ENCODE data around the gene ACTG2.

ACTG2 gene

DNA sequence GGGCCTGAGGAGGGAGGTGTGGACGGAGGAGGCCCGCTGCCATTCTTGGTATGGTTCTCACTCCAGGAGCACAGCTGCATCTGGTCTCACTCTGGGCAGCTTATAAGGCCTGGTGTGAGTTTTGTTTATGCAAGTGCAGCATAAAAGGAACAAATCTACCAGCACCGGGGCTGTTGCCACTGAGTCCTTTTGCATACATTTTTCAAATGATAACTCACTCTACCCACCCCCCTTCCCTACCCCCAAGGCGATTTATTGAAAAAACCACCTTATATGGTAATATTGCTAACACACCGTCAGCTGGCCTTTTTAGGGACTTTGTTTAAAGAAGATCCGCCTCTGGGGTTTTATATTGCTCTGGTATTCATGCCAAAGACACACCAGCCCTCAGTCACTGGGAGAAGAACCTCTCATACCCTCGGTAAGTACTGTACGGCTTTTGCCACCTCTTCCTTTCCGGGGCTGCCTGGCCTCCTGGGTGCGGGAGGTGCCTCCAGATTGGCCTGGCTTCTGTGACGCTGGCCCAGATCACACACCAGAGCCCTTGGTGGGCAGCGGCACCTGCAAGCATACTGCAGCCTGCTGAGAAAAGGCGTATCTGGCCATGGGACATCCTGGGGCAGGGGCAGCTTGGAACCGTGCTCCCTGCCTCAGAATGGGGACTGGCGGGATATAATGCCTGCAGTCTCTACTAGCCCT lies at the start of gene ACTG2:
ACTG2 (plus strand) TSS at position 378 of the 699 bp plus-strand sequence. CDS start 8,304 bp downstream, outside the sequence.
- no peak for TF ChIP-seq EZH2phosphoT487 (IDR thresholded peaks at IDR 0.05; ENCODE audit: borderline replicate concordance)
- TF ChIP-seq, protein P1, sequence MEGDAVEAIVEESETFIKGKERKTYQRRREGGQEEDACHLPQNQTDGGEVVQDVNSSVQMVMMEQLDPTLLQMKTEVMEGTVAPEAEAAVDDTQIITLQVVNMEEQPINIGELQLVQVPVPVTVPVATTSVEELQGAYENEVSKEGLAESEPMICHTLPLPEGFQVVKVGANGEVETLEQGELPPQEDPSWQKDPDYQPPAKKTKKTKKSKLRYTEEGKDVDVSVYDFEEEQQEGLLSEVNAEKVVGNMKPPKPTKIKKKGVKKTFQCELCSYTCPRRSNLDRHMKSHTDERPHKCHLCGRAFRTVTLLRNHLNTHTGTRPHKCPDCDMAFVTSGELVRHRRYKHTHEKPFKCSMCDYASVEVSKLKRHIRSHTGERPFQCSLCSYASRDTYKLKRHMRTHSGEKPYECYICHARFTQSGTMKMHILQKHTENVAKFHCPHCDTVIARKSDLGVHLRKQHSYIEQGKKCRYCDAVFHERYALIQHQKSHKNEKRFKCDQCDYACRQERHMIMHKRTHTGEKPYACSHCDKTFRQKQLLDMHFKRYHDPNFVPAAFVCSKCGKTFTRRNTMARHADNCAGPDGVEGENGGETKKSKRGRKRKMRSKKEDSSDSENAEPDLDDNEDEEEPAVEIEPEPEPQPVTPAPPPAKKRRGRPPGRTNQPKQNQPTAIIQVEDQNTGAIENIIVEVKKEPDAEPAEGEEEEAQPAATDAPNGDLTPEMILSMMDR (conservative IDR thresholded peaks at IDR 0.05; ENCODE audit: low read length), result no peak
- H3F3A ChIP-seq (ENCODE audit: low read depth), result peaks cover 4% of the 10 kb centered on the region; the same call in 1 of the 2 replicates
- H2AFZ ChIP-seq (ENCODE audit: low read length), result 0 out of 2 replicates have a peak within 1 kb of the TSS, but pooled peaks have one; percentile 3
- no peaks in the 10 kb centered on the region for H3K36me3 ChIP-seq (ENCODE audit: insufficient read depth, low read length)
- H3K4me3 ChIP-seq (ENCODE audit: low read length, poor library complexity, severe bottlenecking), result no peak within 1 kb of the TSS
- no peaks in the 10 kb centered on the region for H3K27me3 ChIP-seq (ENCODE audit: insufficient read depth, low read length, poor library complexity, severe bottlenecking)
- H3K9me3 ChIP-seq (ENCODE audit: insufficient read depth, low read depth, low read length), result no peaks in the 10 kb centered on the region
- H3K4me2 ChIP-seq (ENCODE audit: low read depth, low read length, poor library complexity, severe bottlenecking), result no peak within 1 kb of the TSS
- H3K9ac ChIP-seq (ENCODE audit: low read depth, low read length, poor library complexity, severe bottlenecking), result no peak within 1 kb of the TSS
- H4K20me1 ChIP-seq (ENCODE audit: insufficient read depth, low read length, poor library complexity, severe bottlenecking), result no peaks in the 10 kb centered on the region
- H3K4me1 ChIP-seq (ENCODE audit: insufficient read depth, low read length, poor library complexity, severe bottlenecking), result peaks cover 28% of the 10 kb centered on the region
- no peaks in the 10 kb centered on the region for H3K9me2 ChIP-seq (replicated peaks; ENCODE audit: low read depth, low read length)
- no peaks in the 10 kb centered on the region for H3K79me2 ChIP-seq (ENCODE audit: insufficient read depth, low read length)

DNA sequence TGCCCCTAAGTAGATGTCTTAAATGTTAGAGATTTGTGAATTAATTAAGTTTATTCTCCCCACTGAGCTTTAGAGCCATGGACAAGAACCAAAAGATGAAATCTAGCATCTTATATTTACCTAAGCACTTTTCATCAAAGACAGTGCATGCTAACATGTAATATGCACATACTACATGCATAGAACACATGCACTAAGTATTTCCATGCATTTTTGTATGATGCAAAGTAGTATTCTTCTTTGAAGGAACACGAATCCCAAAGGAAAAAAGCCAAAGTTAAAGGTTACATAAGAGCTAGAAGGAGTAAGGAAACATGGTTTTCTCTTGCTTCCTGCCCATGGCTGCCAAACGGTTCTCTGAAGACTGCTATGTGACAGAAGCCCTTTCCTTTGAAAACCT lies 48.7 kb upstream of the ACTG2 start:
- Histone ChIP-seq H3K79me2 (ENCODE audit: insufficient read depth, low read length) (peaks cover 17% of the 10 kb centered on the region; the same call in 1 of the 2 replicates), H3K4me3 (ENCODE audit: low read length, poor library complexity, severe bottlenecking) (no peak overlapping the region), H3K4me2 (ENCODE audit: low read depth, low read length, poor library complexity, severe bottlenecking) (no peak overlapping the region), H3K9ac (ENCODE audit: low read depth, low read length, poor library complexity, severe bottlenecking) (peak overlapping the region; percentile 21), H3K4me1 (ENCODE audit: insufficient read depth, low read length, poor library complexity, severe bottlenecking) (no peaks in the 10 kb centered on the region), H3K9me3 (ENCODE audit: insufficient read depth, low read depth, low read length) (no peaks in the 10 kb centered on the region), H4K20me1 (ENCODE audit: insufficient read depth, low read length, poor library complexity, severe bottlenecking) (no peaks in the 10 kb centered on the region), H3K36me3 (ENCODE audit: insufficient read depth, low read length) (peaks cover 47% of the 10 kb centered on the region; the same call in 1 of the 2 replicates), H3F3A (ENCODE audit: low read depth) (no peaks in the 10 kb centered on the region), H3K27me3 (ENCODE audit: insufficient read depth, low read length, poor library complexity, severe bottlenecking) (no peaks in the 10 kb centered on the region), H2AFZ (ENCODE audit: low read length) (no peak overlapping the region), H3K9me2 (replicated peaks; ENCODE audit: low read depth, low read length) (no peaks in the 10 kb centered on the region)
- TF ChIP-seq, protein P1 (conservative IDR thresholded peaks at IDR 0.05; ENCODE audit: low read length), result no peak
- TF ChIP-seq EZH2phosphoT487 (IDR thresholded peaks at IDR 0.05; ENCODE audit: borderline replicate concordance), result no peak

GRCh38 chr2:73850009-73850408 lies 42.8 kb upstream of the ACTG2 start:
- no peaks in the 10 kb centered on the region for H3K4me1 ChIP-seq (ENCODE audit: insufficient read depth, low read length, poor library complexity, severe bottlenecking)
- H2AFZ ChIP-seq (ENCODE audit: low read length), result no peak overlapping the region
- no peak for TF ChIP-seq EZH2phosphoT487 (IDR thresholded peaks at IDR 0.05; ENCODE audit: borderline replicate concordance)
- TF ChIP-seq, protein P1 (conservative IDR thresholded peaks at IDR 0.05; ENCODE audit: low read length), result no peak
- no peaks in the 10 kb centered on the region for H3F3A ChIP-seq (ENCODE audit: low read depth)
- H4K20me1 ChIP-seq (ENCODE audit: insufficient read depth, low read length, poor library complexity, severe bottlenecking), result no peaks in the 10 kb centered on the region
- no peak overlapping the region for H3K9ac ChIP-seq (ENCODE audit: low read depth, low read length, poor library complexity, severe bottlenecking)
- no peaks in the 10 kb centered on the region for H3K79me2 ChIP-seq (ENCODE audit: insufficient read depth, low read length)
- no peak overlapping the region for H3K4me3 ChIP-seq (ENCODE audit: low read length, poor library complexity, severe bottlenecking)
- peaks cover 93% of the 10 kb centered on the region for H3K36me3 ChIP-seq (ENCODE audit: insufficient read depth, low read length)
- no peak overlapping the region for H3K4me2 ChIP-seq (ENCODE audit: low read depth, low read length, poor library complexity, severe bottlenecking)
- H3K9me2 ChIP-seq (replicated peaks; ENCODE audit: low read depth, low read length), result no peaks in the 10 kb centered on the region
- no peaks in the 10 kb centered on the region for H3K9me3 ChIP-seq (ENCODE audit: insufficient read depth, low read depth, low read length)
- no peaks in the 10 kb centered on the region for H3K27me3 ChIP-seq (ENCODE audit: insufficient read depth, low read length, poor library complexity, severe bottlenecking)

All from Loucy (cell line).